ENCODE data around the gene MPND.

MPND gene, protein sequence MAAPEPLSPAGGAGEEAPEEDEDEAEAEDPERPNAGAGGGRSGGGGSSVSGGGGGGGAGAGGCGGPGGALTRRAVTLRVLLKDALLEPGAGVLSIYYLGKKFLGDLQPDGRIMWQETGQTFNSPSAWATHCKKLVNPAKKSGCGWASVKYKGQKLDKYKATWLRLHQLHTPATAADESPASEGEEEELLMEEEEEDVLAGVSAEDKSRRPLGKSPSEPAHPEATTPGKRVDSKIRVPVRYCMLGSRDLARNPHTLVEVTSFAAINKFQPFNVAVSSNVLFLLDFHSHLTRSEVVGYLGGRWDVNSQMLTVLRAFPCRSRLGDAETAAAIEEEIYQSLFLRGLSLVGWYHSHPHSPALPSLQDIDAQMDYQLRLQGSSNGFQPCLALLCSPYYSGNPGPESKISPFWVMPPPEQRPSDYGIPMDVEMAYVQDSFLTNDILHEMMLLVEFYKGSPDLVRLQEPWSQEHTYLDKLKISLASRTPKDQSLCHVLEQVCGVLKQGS

DNA sequence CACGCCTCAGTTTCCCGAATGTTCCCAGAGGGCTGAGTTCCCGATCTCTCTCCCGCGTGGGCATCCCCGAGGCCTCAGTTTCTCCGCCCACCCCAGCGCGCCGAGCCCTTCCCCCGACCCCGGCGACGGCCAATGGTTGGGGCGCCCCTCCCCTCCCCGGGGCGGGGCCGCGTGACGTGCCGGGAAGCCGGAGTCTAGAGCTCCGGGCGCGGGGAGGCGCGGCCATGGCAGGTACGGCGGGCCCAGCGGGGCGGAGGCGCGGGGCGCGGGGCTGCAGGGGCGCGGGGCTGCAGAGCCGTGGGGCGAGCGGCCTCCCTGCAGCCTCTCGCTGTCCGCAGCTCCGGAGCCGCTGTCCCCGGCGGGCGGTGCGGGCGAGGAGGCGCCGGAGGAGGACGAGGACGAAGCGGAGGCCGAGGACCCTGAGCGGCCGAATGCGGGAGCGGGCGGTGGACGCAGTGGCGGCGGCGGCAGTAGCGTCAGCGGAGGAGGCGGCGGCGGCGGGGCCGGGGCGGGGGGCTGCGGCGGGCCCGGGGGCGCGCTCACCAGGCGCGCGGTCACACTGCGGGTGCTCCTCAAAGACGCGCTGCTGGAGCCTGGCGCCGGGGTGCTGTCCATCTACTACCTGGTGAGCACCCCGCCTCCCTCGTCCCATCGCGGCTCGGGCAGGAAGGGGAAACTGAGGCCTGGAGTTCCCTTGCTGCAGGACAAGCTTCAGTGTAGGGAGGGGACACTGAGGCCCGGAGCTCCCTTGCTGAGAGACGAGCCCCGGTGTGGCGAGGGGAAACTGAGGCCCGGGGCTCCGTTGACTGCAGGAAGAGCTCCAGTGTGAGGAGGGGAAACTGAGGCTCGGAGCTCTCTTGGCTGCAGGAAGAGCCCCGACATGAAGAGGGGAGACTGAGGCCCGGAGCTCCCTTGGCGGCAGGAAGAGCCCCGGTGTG is at the start of gene MPND:
Gene MPND (plus strand): TSS at position 193 of the 938 bp plus-strand sequence. CDS start 32 bp downstream, at position 225.
- DNase-seq = peak; percentile 89

DNA sequence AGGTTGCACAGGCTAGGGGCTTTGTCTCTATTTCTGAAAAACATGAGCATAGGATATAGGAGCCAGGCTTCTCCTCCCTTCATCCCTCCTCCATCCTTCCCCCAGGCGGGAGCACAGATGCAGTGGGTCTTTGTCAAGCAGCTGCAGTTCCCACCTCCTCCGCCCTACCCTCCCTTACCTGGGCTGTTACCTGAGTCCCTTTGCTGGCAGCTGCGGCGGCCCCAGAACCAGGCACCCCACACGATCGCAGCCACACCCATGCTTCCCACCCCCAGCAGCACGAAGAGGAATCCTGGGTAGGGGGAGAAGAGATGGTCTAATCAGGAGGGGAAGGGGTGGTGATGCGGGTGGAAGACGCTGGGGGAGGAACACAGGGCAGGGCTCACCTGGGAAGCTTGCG is 49.0 kb upstream of the MPND start:
- DNase-seq = no peak

DNA sequence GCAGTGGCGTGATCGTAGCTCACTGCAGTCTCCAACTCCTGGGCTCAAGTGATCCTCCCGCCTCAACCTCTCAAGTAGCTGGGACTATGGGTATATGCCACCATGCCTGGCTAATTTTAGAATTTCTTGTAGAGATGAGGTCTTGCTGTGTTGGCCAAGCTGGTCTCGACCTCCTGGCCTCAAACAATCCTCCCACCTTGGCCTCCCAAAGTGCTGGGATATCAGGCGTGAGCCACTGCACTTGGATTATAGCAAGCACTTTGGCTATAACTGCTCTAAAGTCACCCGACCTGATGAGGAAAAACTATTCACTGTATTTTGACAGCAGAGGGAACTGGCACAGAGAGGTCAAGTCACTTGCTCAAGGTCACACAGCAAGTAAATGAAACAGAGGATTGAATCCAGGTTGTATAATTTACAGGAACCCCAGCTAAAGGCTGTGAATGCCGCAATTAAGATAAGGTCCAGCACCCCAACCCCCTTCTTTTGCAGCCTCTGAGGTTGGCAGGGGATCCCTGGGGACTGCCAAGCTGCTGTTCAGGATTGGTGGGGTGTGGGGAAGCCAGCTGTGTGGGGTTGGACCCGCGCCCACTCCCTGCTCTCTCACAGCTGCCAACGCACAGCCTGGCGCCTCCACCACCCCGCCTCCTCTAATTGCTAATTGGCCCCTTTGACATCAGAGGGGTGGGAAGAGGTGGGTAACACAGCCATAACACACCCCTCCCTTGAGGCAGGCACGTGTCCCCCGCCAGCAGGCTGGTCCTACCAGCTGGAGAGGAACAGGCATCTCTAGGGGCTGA is 47.2 kb upstream of the MPND start:
- no peak for DNase-seq

DNA sequence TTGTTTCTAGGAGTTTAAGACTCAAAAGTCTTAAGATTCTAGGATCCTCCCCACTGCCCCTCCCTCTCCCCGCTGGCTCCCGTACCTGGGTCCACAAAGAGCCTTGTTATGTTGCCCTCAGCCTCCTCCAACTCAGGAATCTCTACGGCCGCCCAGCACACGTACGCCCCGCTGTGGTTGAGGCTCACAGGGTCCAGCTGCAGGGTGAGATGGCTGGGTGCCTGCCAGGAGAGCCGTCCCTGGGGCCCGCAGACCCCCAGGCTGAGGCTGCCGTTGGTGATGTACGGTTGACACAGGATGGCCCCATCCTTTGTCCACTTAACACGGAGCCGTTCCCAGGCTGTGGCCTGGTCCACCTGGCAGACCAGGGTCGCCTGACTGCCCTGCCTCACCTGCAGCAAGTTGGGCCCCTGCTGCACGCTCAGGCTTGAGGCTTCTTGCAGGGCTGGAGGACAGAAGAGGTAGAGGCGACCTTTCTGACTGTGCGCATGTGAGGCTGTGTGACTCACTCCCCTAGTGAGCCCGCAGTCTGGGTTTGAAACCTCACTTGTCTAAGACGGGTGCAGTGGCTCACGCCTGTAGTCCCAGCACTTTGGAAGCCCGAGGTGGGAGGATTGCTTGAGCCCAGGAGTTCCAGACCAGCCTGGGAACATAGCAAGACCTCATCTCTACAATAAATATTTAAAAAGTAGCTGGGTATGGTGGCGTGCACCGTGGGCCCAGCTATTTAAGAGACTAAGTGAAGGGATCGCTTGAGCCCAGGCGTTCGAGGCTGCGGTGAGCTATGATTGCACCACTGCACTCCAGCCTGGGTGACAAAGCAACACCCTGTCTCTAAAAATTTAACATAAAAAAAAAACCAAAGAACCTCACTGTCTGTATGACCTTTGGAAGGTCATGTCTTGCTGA is 45.2 kb upstream of the MPND start:
- DNase-seq = no peak

DNA sequence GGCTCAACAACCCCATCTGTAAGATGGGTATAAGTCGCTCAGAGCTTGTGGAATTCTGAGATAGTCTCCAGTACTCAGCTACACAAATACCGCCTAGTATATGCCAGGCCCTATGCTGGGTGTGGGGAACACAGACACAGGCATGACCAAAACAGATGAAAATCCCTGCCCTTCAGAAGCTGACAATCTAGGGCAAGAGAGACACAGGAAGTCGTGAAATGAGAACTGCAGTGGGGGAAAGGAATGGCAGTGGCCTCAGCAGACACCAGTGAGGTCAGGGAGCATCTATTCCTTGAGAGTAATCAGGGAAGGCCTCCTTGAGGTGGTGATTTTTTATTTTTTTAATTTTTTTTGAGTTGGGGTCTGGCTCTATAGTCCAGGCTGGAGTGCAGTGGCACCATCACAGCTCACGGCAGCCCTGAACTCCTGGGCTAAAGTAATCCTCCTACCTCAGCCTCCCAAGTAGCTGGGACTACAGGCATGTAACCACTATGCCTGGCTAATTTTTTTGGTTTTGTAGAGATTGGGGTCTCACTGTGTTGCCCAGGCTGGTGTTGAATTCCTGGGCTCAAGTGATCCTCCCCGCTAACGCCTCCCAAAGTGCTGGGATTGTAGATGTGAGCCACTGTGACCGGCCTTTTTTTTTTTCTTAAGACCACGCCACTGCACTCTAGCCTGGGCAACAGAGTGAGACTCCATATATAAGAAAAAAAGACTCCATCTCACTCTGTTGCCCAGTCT is 44.4 kb upstream of the MPND start:
- DNase-seq = no peak

DNA sequence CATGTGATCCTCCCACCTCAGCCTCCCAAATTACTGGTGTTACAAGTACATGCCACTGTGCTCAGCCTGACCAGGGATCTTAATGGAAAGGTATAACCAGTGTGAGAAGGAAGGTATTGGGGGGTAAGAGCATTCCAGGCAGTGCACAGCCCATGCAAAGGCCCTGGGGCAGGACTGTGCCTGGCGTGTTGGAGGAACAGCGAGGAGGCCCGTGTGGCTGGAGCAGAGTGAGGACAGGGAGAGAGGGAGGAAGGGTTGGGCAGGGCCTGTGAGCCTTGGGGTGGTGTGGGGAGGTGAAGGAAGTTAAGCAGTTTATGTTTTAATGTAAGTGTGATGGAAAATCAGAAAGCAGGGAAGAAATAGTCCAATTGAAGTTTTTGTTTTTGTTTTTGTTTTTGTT is 42.8 kb upstream of the MPND start:
- no peak for DNase-seq

DNA sequence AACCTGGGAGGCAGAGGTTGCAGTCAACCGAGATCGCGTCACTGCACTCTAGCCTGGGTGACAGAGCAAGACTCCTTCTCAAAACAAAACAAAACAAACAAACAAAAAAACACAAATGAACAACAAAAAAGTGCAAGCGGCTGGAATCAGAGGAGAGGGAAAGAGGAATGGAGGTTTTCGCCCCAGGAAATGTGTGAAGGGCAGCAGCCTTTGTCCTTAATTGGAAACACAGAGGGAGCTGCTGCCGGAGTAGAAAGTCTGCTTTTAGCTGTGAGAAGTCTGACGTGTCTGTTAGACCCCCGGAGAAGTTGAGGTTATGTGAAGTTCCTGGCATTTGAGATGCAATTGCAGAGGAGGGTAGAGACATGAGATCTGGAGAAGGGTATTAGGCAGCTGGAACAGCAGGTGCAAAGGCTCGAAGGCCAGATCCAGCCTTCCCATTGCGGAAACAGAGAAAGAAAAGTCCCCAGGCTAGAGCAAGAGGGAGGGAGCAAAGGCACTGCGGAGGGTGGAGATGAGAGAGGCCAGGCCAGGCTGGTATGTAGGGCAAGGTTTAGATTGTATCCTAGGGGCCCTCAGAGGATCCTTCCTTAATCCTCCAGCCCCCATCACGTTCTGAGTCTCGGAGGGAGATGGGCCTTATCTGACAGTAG is 41.6 kb upstream of the MPND start:
- DNase-seq = no peak

DNA sequence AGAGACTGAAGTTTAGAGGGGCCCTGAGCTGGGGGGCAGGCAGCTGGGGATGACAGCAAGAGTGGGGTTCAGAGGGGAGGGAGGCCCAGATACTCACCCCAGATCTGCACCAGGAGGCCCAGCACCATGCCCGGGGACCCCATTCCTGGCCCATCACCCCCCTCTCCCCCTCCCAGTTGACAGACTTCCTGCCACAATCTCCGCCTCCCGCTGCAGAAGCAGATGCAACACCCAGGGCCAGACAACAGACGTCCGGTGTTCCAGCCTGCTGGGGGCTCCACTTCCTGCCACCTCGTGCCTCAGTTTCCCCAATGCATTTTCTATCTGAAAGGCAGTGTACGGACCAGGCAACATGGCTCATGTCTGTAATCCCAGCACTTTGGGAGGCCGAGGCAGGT is 41.1 kb upstream of the MPND start, which contains the start of gene TMIGD2:
Gene TMIGD2 (minus strand): TSS at position 147 of the 398 bp plus-strand sequence. CDS start 4 bp downstream, at position 143.
- no peak for DNase-seq

DNA sequence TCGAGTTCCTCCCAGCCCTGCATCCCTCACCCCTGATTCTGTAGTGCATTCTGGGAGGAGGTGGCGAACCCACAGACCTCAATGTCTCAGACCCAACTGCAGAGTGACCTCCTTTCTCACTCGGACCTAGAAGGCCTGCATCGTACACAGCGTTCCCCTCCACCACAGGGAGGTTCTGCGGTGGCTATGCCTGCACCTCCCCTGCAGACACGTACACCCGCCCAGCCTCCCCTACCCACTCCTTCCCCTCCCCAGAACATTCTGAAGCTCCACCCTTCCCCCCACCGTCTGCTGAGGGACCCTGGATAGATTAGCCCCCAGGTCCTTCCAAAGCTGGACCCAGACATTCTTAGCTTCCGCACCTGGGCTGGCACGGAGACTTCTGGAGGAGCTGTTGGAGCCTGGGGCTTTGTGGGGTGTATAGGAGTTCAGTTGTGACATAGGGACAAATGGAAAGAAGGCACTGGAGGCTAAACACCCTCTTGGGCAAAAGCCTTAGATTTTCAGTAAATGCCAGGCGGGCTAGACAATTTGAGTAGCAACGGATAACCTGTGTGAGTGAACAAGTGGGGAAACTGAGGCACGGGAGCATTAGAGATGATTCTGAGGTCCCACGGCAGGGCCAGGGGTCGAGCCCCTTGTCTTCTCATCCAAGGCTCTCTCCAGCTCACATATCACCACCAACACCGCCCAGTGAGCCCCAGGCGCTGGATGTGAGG is 39.4 kb upstream of the MPND start:
- peak; percentile 9 for DNase-seq

DNA sequence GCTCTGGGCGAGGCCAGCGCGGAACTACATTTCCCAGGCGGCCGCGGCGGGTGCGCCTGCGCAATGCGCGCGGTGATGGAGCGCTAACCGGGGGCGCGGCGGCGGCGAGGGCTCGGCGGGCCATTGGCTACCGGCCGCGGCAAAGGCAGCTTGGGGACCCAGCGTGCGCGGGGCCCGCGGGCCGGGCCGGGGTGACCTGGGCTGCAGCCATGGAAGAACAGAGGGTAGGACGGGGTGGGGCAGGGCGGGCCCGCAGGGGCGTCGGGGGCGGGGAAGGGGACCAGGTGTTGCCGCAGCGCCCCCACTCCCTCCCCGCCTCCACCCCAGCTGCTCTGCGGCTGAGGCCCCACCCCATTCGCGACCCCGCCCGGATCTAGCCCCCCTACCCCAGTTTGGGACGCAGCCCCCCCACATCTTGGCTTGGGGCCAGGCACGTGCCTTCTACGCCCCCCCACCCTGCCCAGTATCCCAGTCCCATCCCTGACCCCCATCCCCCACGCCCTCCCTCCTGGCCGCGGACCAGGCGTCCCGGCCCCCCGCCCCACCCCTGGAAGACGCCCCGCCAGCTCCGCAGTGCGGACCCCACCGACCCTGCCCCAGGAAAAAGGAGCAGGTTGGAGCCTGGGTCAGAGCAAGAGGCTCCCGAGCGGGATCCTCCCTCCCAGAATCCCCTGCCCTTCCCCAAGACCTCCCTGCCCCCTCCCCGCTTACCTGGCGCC is 38.7 kb upstream of the MPND start, which contains the start of gene FSD1:
Gene FSD1 (plus strand): TSS at position 61 of the 719 bp plus-strand sequence. CDS start 149 bp downstream, at position 210.
- peak; percentile 56 for DNase-seq

DNA sequence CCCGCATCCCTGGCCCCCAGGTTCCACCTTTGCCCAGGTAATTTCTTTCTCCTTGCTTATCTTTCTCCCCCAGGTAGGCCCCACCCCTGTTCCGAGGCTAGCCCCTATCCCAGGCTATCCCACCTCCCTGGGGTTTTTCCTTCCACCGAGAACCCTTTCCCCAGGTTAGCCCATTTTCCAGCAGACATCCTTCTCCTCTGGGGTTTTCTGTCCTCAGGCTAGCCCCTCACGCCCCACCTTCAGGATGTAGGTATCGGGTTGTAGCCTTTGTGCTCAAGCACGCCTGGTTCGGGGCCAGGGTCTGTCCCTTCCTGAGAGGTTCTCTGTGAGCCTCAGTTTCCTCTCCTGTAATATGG is 38.1 kb upstream of the MPND start:
- DNase-seq = no peak

DNA sequence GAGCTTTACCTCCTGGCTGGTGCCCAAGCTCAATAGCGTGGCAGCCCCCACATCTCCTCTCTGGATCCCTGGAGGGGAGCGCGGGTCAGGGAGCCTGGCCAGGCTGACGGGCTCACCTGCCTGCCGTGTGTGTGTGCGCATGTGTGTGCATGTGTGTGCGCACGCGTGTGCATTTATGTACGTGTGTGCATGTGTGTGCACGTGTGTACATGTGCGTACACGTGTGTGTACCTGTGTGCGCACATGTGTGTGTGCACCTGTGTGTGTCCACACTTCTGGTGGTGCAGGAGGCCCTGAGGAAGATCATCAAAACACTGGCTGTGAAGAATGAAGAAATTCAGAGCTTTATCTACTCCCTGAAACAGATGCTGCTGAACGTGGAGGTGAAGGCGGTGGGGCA is 37.7 kb upstream of the MPND start:
- DNase-seq = no peak

DNA sequence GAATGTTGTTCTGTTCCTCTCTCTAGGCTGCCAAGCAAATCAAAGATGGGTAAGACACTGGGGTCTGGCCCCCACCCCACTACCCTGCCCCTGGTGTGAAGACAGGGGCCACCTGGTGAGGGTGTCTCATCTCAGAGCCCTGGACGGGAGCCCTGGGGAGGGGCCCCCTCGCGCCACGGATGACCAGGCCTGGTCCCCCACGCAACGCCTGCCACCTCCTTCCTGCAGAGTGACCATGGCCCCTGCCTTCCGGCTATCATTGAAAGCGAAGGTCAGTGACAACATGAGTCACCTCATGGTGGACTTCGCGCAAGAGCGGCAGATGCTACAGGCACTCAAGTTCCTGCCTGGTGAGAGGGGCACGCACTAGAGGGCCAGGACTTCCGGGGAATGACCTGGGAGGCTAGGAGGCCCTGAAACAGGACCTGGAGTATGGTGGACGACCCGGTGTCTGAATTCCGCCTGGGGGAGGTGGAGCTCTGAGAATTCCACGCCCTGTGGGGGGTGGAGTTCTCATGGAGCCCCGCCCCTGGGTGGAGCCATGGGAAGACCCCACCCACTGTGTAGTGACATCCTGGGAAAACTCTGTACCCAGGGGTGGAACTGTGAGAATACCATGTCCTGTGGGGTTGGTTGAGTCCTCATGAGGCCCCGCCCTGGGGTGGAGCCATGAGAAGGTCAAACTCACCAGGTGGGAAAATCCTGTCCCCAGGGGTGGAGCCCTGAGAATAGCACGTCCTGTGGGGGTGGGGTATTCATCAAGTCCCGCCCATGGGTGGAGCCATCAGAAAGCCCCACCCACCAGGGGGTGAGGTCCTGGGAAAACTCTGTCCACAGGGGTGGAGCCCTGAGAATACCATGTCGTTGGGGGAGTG is 32.9 kb upstream of the MPND start:
- peak; percentile 12 for DNase-seq

DNA sequence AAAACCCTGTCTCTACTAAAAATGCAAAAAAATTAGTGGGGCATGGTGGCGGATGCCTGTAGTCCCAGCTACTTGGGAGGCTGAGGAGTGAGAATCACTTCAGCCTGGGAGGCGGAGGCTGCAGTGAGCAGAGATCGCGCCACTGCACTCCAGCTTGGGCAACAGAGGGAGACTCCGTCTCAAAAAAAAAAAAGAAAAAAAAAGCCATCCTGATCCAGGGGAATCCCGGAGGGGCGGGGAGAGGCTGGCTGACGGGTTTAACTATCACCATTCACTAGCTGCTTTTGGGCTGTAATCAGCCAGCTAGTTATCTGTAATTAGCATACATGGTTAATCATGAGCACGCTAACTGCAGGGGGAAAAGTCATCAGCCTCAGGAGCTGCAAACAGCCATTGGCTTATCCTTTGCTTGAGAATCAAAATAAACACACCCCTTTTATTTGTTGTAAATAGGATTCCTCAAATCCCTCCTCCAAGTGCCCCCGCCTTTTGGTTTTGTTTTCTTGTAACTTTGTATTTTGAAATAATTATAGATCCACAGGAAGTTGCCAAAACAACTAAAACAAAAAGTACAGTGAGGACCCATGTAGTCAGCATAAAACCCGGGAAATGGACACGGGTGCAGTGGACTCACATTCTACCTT is 29.4 kb upstream of the MPND start:
- no peak for DNase-seq

DNA sequence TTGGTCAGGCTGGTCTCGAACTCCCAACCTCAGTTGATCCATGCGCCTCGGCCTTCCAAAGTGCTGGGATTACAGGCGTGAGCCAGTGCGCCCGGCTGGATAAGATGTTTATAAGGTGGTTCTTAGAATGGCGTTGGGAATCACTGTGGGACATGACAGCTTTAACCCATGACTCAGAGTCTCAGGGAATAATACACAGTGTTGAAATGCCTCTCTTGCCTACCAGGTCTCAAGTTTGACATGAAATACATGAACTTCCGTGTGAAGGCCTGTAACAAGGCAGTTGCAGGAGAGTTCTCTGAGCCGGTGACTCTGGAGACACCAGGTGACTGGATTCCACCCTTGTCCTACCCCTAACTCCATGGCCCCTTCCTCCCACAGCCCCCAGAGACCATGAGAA is 26.4 kb upstream of the MPND start:
- no peak for DNase-seq

DNA sequence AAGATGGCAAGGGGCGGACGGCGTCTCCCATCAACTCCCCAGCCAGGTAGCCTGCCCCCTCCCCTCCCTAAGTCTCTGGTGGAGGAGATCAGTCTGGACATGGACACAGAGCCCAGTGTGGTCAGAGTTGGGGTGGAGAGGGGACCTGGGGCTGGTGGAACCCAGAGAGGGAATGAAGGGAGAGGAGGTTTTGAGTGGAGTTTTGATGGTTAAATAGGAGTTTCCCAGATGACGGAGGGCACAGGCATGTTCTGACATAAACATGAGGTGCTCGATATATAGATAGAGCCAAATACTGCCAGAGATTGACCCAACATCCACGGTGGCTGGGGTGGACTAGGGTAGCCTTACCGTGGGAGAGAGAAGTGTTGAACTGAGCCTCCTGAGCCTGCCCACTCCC is 24.9 kb upstream of the MPND start:
- DNase-seq = no peak

DNA sequence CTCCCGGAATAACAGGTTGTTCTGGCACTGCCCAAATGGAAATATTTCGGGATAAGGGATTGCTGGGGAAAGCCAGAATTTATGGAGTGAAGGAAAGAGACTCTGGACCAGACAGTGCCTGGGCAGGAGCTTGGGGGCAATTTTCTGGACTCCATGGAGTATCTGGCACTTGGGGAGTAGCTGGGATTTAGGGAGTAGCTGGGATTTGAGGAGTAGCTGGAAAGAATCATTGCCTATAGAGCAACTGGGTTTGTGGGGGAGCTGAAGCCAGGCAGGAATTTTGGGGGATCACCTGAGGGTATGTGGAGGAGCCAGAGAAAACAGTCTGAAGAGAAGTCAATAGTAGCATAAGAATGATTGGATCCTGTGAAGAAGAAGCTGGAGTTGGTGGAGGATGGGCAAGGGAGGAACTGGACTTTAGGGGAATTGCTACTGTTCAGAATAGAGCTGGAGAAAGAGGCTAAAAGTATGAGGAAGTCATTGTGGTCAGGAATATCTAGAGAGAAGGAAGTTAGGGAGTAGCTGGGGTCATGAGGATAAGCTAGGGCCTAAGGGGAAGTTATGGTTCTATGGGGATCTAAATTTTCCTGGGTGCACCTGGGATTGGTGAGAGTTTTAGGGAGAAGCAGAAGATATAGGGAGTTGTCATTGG is 24.2 kb upstream of the MPND start:
- DNase-seq = no peak

Data from CD4-positive, alpha-beta T cell treated with Interleukin-17A for 1 hour (primary cell).